K562 (cell line): Measurements from ENCODE around the gene DCTD. TPM values are rescaled to one million over a fixed set of nuclear protein-coding genes. Genes with fewer than 3 reads are reported as not detected.

Experiments used
- CBX2 ChIP-seq: fragments of 200-600 bp; sonication (generic); IDR thresholded peaks from one replicate; pipeline ENCODE4 v1.6.1; 2012; ENCODE audit warnings: mild to moderate bottlenecking, low read length, inconsistent platforms; ENCODE audit not compliant: insufficient read depth, poor library complexity, severe bottlenecking
- KAT8 ChIP-seq: fragments of 450-650 bp; IDR thresholded peaks from 2 replicates; pipeline ENCODE4 v1.6.1; 2016; ENCODE audit warnings: low read depth, mild to moderate bottlenecking
- L3MBTL2 ChIP-seq: fragments of 450-650 bp; IDR thresholded peaks from 2 replicates; pipeline ENCODE4 v1.6.1; 2016; ENCODE audit warnings: mild to moderate bottlenecking, moderate library complexity
- MAFG ChIP-seq: fragments of 450-650 bp; conservative IDR thresholded peaks from 2 replicates; pipeline ENCODE4 v1.6.1; 2016; ENCODE audit warnings: missing genetic modification characterization, missing compliant biosample characterization
- MIER1 ChIP-seq: fragments of 450-650 bp; IDR thresholded peaks from 2 replicates; pipeline ENCODE4 v1.6.1; 2016; ENCODE audit warnings: antibody characterized with exemption, mild to moderate bottlenecking, low read depth
- MYBL2 ChIP-seq, 2 experiments: fragments of 450-650 bp in 1 of 2; sonication (generic) in 1 of 2; formaldehyde crosslinking in 1 of 2; IDR thresholded peaks; 2 replicates each; pipeline versions ENCODE4 v1.6.1 to v1.8.1; 2017 to 2022; ENCODE audit warnings: borderline replicate concordance in 1 of 2, inconsistent platforms in 1 of 2, low read depth in 1 of 2, mild to moderate bottlenecking in 1 of 2, missing genetic modification reagents in 1 of 2, moderate library complexity in 1 of 2
- PYGO2 ChIP-seq: fragments of 450-650 bp; IDR thresholded peaks from 2 replicates; pipeline ENCODE4 v1.6.1; 2016; ENCODE audit warnings: mild to moderate bottlenecking, missing genetic modification characterization, moderate library complexity, missing compliant biosample characterization
- RFX5 ChIP-seq: IDR thresholded peaks from 2 replicates; pipeline ENCODE4 v1.6.1; 2011; ENCODE audit warnings: low read depth, mild to moderate bottlenecking, improper control_type of control experiment, low read length
- TAF15 ChIP-seq: fragments of 200-400 bp; formaldehyde crosslinking; IDR thresholded peaks from 2 replicates; pipeline ENCODE4 v1.6.1; 2017; ENCODE audit warnings: mild to moderate bottlenecking, low read depth, low read length, moderate library complexity
- ZNF140 ChIP-seq: fragments of 250-450 bp; sonication (Bioruptor Pico); IDR thresholded peaks from 2 replicates; pipeline ENCODE4 v1.8.0; 2021; ENCODE audit warnings: moderate library complexity, mild to moderate bottlenecking, inconsistent platforms
- ZNF146 ChIP-seq: IDR thresholded peaks from one replicate; pipeline ENCODE4 v1.6.1; 2018; ENCODE audit warnings: missing compliant biosample characterization; ENCODE audit not compliant: unreplicated experiment
- ZNF699 ChIP-seq: fragments of 250-450 bp; sonication (Bioruptor Pico); IDR thresholded peaks from 2 replicates; pipeline ENCODE4 v1.8.0; 2021; ENCODE audit warnings: mild to moderate bottlenecking, moderate library complexity; ENCODE audit not compliant: insufficient replicate concordance
- polyA plus RNA-seq, 8 experiments: library from polyadenylated mRNA; depleted of rRNA in 4 of 8; stranded (reverse) in 5 of 8; unstranded in 3 of 8; fragments of >200 nt; fragmentation: Nextera tagmentation in 2 of 8; fragmentation: Illumina TruSeq in 1 of 8; extraction: Ambion mirVana in 2 of 8; extraction: Trizol in 1 of 8; gene quantifications; 2 replicates each; pipeline versions ENCODE4 v1.2.1 to v1.2.3, GENCODE V29; 2011 to 2014; ENCODE audit warnings: inconsistent platforms in 1 of 8, missing spikeins in 1 of 8
- total RNA-seq, 7 experiments: library from RNA; depleted of rRNA in 6 of 7; stranded (reverse); fragments of >200 nt in 6 of 7; fragmentation: Illumina TruSeq in 2 of 7; extraction: Trizol in 2 of 7; gene quantifications; 2 replicates each; pipeline versions ENCODE4 v1.2.1 to v1.2.3, GENCODE V29; 2011 to 2021; ENCODE audit warnings: low replicate concordance in 1 of 7
- TF ChIP-seq, protein P1 (sequence below): fragments of 250-450 bp; sonication (Bioruptor Pico); IDR thresholded peaks from 2 replicates; pipeline ENCODE4 v1.8.0; 2021; ENCODE audit warnings: mild to moderate bottlenecking, moderate library complexity
- TF ChIP-seq, protein P2 (sequence below): fragments of 250-450 bp; sonication (Bioruptor Pico); IDR thresholded peaks from 2 replicates; pipeline ENCODE4 v1.8.0; 2022; ENCODE audit warnings: moderate library complexity, mild to moderate bottlenecking, inconsistent platforms
- TF ChIP-seq, protein P3 (sequence below): sonication (generic); formaldehyde crosslinking; IDR thresholded peaks from 2 replicates; pipeline ENCODE4 v1.8.0; 2022; ENCODE audit warnings: missing genetic modification reagents, mild to moderate bottlenecking, moderate library complexity, borderline replicate concordance
- TF ChIP-seq, protein P4 (sequence below): fragments of 250-450 bp; sonication (Bioruptor Pico); IDR thresholded peaks from 2 replicates; pipeline ENCODE4 v1.8.0; 2021; ENCODE audit warnings: moderate library complexity, mild to moderate bottlenecking, inconsistent platforms
- TF ChIP-seq, protein P5 (sequence below), 2 experiments: fragments of 450-650 bp; IDR thresholded peaks; 2 replicates each; pipeline ENCODE4 v1.6.1; 2016
- TF ChIP-seq, protein P6 (sequence below): fragments of 450-650 bp; IDR thresholded peaks from 2 replicates; pipeline ENCODE4 v1.6.1; 2016
- TF ChIP-seq, protein P7 (sequence below): fragments of 450-650 bp; formaldehyde crosslinking; IDR thresholded peaks from 2 replicates; pipeline ENCODE4 v1.4.0; 2020; ENCODE audit warnings: mild to moderate bottlenecking, mixed read lengths

The DCTD gene
- total and polyA plus RNA-seq, 9 of the 15 experiments (the other 6 are each of a cell fraction or from before 2014, with no cell fraction given), result 38.7 to 114 (median 76.5) TPM

DNA sequence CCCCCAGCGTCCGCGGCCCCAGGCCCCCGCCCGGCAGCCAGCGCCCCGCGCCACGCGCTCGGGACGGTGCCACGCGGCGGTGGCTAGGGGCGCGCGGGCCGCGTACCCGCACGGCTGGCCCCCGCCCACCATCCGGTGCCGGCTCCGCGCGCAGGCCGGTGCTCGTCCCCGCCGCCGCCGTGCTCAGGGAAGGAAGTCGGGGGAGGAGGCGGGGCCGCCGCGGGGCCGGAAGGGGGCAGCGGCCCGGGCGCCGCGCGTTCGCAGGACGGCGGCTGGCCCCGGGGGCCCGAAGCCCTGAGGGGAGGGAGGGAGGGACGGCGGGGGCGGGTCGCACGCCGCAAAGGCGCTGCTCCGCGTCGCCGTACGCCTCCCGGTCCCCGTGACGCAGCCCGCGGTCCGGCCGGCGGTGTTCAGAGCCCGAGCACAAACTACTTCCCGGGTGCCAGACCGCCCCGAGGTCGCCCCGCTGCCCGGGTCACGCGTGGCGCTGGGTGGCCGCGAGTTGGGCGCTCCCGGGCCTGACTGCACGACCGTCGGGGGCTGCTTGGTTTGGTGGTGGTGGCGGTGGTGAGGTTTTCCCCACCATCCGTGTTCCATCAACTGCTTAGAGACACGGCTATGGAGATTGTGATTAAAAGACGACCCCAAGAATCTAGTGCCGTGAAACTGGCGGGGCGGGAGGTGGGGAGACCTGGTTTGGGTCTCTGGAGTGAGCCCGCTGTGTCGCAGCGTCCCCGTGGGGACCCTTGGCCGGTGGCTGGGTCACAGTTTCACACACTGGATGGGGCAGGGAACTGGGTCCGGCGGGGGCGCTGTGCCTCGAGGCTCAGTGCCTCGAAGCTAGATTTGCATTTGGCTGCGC is at the start of gene DCTD (continued):
- TF ChIP-seq, protein P1, sequence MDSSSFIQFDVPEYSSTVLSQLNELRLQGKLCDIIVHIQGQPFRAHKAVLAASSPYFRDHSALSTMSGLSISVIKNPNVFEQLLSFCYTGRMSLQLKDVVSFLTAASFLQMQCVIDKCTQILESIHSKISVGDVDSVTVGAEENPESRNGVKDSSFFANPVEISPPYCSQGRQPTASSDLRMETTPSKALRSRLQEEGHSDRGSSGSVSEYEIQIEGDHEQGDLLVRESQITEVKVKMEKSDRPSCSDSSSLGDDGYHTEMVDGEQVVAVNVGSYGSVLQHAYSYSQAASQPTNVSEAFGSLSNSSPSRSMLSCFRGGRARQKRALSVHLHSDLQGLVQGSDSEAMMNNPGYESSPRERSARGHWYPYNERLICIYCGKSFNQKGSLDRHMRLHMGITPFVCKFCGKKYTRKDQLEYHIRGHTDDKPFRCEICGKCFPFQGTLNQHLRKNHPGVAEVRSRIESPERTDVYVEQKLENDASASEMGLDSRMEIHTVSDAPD (CRISPR knock-in tag), result no peak
- TF ChIP-seq ZNF140 (CRISPR knock-in tag), result no peak
- no peak for TF ChIP-seq KAT8
- no peak for TF ChIP-seq TAF15
- TF ChIP-seq, protein P2, sequence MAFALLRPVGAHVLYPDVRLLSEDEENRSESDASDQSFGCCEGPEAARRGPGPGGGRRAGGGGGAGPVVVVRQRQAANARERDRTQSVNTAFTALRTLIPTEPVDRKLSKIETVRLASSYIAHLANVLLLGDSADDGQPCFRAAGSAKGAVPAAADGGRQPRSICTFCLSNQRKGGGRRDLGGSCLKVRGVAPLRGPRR, result no peak
- peak; percentile 91 for TF ChIP-seq L3MBTL2
- TF ChIP-seq, protein P3, sequence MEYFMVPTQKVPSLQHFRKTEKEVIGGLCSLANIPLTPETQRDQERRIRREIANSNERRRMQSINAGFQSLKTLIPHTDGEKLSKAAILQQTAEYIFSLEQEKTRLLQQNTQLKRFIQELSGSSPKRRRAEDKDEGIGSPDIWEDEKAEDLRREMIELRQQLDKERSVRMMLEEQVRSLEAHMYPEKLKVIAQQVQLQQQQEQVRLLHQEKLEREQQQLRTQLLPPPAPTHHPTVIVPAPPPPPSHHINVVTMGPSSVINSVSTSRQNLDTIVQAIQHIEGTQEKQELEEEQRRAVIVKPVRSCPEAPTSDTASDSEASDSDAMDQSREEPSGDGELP (CRISPR knock-in tag), result peak; percentile 64
- TF ChIP-seq, protein P4, sequence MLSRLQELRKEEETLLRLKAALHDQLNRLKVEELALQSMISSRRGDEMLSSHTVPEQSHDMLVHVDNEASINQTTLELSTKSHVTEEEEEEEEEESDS, result no peak
- no peak for TF ChIP-seq RFX5
- TF ChIP-seq ZNF699 (CRISPR knock-in tag), result no peak
- TF ChIP-seq CBX2, result no peak
- TF ChIP-seq, protein P5, sequence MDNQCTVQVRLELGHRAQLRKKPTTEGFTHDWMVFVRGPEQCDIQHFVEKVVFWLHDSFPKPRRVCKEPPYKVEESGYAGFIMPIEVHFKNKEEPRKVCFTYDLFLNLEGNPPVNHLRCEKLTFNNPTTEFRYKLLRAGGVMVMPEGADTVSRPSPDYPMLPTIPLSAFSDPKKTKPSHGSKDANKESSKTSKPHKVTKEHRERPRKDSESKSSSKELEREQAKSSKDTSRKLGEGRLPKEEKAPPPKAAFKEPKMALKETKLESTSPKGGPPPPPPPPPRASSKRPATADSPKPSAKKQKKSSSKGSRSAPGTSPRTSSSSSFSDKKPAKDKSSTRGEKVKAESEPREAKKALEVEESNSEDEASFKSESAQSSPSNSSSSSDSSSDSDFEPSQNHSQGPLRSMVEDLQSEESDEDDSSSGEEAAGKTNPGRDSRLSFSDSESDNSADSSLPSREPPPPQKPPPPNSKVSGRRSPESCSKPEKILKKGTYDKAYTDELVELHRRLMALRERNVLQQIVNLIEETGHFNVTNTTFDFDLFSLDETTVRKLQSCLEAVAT (IDR thresholded peaks at IDR 0.05), result no peak
- TF ChIP-seq MAFG (tag), result no peak
- TF ChIP-seq MYBL2 (IDR thresholded peaks at IDR 0.05; ENCODE audit: low read depth), result no peak
- no peak for TF ChIP-seq MYBL2 (CRISPR knock-in tag; IDR thresholded peaks at IDR 0.05; ENCODE audit: borderline replicate concordance)
- TF ChIP-seq PYGO2 (tag), result no peak
- no peak for TF ChIP-seq MIER1
- TF ChIP-seq ZNF146, result no peak
- TF ChIP-seq, protein P6, sequence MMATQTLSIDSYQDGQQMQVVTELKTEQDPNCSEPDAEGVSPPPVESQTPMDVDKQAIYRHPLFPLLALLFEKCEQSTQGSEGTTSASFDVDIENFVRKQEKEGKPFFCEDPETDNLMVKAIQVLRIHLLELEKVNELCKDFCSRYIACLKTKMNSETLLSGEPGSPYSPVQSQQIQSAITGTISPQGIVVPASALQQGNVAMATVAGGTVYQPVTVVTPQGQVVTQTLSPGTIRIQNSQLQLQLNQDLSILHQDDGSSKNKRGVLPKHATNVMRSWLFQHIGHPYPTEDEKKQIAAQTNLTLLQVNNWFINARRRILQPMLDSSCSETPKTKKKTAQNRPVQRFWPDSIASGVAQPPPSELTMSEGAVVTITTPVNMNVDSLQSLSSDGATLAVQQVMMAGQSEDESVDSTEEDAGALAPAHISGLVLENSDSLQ, result no peak
- TF ChIP-seq, protein P7, sequence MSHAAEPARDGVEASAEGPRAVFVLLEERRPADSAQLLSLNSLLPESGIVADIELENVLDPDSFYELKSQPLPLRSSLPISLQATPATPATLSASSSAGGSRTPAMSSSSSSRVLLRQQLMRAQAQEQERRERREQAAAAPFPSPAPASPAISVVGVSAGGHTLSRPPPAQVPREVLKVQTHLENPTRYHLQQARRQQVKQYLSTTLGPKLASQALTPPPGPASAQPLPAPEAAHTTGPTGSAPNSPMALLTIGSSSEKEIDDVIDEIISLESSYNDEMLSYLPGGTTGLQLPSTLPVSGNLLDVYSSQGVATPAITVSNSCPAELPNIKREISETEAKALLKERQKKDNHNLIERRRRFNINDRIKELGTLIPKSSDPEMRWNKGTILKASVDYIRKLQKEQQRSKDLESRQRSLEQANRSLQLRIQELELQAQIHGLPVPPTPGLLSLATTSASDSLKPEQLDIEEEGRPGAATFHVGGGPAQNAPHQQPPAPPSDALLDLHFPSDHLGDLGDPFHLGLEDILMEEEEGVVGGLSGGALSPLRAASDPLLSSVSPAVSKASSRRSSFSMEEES (CRISPR knock-in tag), result no peak
